Measurements from ENCODE around the gene NUP210.
"Not testable (repeated sequence)": the region's sequence is repeated elsewhere in the genome, so short reads cannot be mapped to it uniquely, and the experiment has no call there.

NUP210 gene

DNA sequence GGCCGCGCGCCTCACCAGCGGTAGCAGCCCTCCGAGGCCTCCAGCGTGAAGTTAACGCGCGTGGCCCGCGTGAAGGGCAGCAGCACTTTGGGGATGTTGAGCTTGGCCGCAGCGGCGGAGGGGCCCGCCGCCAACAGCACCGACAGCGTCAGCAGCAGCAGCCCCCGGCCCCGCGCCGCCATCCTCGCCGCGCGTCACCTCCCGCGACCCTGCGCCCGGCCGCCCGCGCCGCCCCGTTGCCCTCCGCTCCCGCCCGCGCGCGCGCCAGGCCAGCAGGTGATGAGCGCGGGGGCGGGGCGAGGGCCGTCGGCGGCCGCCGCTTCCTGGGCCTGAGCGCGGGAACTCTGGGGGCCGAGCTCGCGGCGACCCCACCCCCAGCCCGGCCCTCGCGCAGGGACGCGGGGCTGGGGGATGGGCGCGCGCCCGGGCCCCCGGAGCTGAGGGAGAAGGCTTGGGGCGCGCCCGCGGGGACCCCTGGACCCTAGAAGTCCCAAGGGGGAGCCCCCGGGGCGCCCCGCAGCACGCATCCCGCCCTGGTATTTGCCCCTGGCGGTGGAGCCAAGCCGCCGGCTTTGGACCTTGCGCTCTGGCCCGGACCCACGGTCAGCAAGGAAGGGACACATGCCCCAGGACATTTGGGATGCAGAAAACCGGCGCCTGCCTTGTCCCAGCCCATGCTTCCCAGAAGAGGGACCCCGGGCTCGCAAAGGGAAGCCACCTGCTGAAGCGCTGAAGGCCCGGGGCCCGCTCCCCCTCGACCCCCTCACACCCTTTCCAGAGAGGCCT is at the start of gene NUP210:
TSS of gene NUP210 (minus strand) at position 278 of the 786 bp plus-strand sequence. CDS start at position 182, 96 bp downstream.
- H3K4me3 ChIP-seq = peak within 1 kb of the TSS; percentile 28 to 64 (median 49)
- peak within 1 kb of the TSS in 19 of 21 experiments; percentile 8 to 92 (median 70) for H3K27ac ChIP-seq

GRCh38 chr3:13466781-13467180 is 46.7 kb upstream of the NUP210 start:
- Histone ChIP-seq H3K4me3 (no peak overlapping the region), H3K27ac (no peak overlapping the region)

DNA sequence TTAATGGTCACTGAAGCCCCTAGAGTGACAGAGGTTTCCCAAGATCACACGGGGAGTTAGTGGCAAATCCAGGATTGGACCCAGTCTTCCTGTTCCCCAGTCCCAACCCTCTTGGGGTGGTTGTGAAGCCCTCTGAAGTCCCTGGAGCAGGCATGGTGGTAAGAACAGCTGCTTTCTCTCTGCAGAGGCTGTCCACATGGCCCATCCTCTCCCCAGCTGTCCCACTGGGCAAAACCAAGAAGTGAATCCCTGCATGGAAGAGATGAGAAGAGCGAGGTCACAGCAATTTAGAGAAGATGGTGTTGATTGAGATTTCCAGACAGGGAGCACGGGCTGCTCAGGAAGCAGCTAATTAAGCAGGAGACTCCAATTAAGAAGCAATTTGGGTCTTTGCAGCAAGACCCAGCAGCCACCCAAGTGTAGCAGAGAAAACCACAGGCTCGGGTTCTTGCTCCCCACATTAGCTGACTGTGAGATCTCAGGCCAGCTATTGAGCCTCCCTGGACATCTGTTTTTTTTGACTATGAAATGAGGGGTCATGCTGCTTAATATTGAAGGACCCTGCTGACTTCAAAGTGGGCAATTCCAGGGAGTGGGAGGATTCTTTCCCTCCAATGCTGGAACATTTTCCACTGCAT is 45.2 kb upstream of the NUP210 start:
- no peak overlapping the region for H3K4me3 ChIP-seq

GRCh38 chr3:13463618-13464400 is 43.7 kb upstream of the NUP210 start:
- H3K4me3 ChIP-seq = no peak overlapping the region
- H3K27ac ChIP-seq = no peak overlapping the region

More for the DNA sequence above, 45.2 kb upstream of the NUP210 start:
- no peak overlapping the region for H3K27ac ChIP-seq

DNA sequence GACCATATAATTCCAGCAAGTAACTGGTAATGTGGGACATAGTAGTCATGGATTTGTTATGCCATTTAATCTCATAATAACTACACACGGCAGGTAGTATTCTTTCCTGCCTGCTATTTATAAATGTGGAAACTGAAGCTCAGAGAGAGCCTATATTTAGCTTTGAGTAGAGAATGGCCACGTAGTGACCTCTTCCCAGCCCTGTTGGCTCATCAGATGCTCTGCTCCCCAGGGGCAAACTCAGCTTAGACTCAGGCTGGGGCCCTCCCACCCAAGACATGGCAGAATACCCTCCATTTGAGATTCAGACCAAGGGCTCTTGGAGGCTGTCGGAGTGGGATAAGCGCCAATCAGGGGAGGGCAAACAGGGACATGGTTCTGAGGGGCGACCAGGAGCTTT is 42.7 kb upstream of the NUP210 start:
- no peak overlapping the region for H3K27ac ChIP-seq
- no peak overlapping the region for H3K4me3 ChIP-seq

GRCh38 chr3:13462125-13462629 is 42.1 kb upstream of the NUP210 start:
- no peak overlapping the region for H3K4me3 ChIP-seq
- H3K27ac ChIP-seq = no peak overlapping the region

GRCh38 chr3:13461169-13462124 is 41.3 kb upstream of the NUP210 start:
- no peak overlapping the region for H3K4me3 ChIP-seq
- no peak overlapping the region for H3K27ac ChIP-seq

DNA sequence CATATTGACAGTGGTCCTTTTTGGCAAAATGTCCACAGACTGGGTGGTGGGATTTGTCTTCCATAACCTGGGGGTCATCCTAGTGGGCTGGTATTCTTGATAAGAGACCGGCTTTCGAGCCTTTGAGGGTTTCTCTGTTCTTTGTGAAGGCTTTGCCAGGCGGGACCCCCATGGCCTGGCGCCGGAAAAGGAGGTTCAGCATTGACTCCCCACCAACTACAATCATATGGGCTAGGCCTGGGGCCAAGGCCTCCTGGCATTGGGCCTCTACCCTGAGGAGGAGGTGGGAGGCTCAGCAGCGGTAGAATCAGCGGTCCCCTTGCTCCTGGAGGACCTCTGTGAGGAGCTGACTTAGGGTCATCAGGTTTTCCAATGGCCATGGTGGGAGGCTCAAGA is 40.2 kb upstream of the NUP210 start:
- Histone ChIP-seq H3K4me3 (no peak overlapping the region), H3K27ac (no peak overlapping the region)

DNA sequence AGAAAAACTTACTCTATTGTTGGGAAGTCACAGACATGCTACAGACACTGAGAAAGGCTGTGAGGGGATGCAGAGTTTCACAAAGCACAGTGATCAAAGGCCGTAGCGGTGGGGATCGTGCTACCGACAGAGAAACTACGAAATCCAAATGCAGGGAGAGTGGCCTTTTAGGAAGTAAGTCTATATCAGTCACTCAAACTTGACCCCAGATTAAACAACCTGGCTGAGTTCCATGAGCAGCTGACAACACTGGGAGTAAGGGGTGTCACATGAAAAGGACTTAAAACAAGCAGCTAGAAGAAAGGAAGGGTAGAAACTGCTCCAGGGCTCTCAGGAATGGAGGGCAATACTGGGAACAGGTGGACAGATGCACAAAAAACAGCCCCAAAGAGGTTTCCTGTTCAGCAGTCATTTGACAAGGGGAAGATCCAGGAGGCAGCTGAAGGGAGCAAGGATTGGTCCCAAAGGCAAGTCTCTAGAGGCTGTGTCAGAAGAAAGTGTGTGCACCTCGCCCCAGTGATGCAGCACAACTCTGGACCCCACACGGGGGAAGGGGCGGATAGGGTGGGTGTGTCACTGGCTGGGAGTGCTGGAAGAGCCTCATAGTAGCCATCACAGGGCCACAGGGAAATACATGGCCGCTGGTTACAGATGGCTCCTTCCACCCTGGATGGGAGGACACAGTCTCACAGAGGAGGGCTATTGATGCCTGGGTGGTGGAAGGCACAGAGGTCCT is 39.7 kb upstream of the NUP210 start:
- H3K27ac ChIP-seq = no peak overlapping the region
- H3K4me3 ChIP-seq = no peak overlapping the region

DNA sequence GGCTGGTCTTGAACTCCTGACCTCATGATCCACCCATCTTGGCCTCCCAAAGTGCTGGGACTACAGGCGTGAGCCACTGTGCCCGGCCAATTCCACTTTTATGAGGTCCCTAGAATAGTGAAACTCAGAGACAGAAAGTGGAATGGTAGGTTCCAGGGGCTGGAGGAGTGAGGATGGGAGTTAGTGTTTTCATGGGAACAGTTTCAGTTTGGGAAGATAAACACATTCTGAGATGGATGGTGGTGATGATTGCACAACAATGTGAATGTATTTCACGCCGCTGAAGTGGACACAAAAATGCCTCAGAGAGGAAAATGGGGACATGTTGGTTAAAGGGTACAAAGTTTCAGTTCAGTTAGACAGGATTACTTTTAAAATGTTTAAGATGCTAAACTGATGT is 37.5 kb upstream of the NUP210 start:
- Histone ChIP-seq H3K27ac (no peak overlapping the region), H3K4me3 (no peak overlapping the region)

DNA sequence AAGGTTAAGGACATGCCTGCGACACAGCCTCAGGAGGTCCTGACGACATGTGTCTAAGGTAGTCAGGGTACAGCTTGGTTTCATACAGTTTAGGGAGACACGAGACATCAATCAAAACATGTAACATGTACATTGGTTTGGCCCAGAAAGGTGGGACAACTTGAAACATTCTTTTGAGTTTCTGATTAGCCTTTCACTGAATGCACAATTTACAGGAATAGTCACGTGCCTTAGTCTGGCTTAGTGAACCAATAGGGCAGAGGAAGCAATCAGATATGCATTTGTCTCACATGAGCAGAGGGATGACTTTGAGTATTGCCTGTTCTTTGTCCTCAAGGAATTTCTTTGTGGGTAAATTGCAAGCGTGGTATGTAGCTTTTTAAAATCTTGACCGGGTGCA is 35.5 kb upstream of the NUP210 start:
- H3K27ac ChIP-seq = peak overlapping the region in 9 of 21 experiments; percentile 10 to 63 (median 37)
- no peak overlapping the region for H3K4me3 ChIP-seq

GRCh38 chr3:13452490-13453335 is 32.6 kb upstream of the NUP210 start:
- Histone ChIP-seq H3K4me3 (peak overlapping the region; percentile 36 to 47 (median 40)), H3K27ac (peak overlapping the region in 15 of 21 experiments; percentile 56 to 86 (median 74))

DNA sequence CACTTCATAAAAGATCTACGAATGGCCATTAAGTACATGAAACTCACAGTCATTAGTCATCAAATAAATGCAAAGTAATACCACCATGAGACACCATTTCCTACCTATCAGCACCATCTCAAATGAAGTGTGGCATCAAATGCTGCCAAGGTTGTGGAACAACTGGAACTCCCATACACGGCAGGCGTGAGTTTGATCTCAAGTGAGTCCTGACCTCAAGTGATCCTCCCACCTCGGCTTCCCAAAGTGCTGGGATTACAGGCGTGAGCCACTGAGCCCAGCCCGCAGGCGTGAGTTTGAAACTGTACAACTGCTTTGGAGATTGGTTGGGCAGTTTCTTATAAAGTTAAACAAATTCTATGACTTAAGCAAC is 31.2 kb upstream of the NUP210 start:
- Histone ChIP-seq H3K4me3 (peak overlapping the region; percentile 36 to 47 (median 40)), H3K27ac (peak overlapping the region in 17 of 21 experiments; percentile 17 to 85 (median 71))

DNA sequence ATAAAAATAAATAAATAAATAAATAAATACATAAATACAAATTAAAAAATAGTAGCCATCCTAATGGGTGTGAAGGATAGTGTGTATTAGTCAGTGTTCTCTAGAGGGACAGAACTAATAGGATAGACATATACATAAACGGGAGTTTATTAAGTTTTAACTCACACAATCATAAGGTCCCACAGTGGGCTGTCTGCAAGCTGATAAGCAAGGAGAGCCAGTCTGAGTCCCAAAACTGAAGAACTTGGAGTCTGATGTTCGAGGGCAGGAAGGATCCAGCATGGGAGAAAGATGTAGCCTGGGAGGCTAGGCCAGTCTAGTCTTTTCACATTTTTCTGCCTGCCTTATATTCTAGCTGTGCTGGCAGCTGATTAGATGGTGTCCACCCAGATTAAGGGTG is 22.8 kb upstream of the NUP210 start:
- H3K27ac ChIP-seq, H3K4me3 ChIP-seq: not testable (repeated sequence)

DNA sequence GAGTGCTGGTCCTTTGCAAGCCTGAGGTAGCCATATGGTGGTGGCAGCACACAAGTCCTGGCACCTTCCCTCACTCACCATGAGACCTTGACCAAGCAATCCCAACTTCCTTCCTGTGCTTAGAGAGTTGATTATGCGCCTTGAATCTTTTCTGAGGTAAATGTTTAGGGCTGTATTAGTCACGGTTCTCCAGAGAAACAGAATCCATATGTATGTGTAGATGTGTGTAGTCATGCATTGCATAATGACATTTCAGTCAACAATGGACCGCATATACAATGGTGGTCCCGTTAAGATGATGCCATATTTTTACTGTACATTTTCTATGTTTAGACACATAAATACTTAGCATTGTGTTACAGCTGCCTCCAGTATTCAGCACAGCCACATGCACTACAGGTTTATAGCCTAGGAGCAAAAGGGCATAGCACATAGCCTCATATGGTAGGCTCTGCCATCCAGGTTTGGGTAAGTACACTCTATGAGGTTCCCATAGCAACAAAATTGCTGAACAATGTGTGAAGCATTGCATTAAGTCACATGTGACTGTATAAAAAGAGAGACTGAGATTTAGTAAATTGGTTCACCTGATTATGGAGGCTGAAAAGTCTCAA is 20.2 kb upstream of the NUP210 start:
- Histone ChIP-seq H3K27ac (no peak overlapping the region), H3K4me3 (no peak overlapping the region)

GRCh38 chr3:13436213-13436612 is 16.1 kb upstream of the NUP210 start:
- H3K27ac ChIP-seq, H3K4me3 ChIP-seq: not testable (repeated sequence)

- Histone ChIP-seq H3K4me3 (no peak overlapping the region), H3K27ac (no peak overlapping the region)
Observed at GRCh38 chr3:13433912-13434311, 13.8 kb upstream of the NUP210 start.
